ENCODE data around the gene AZI2.

- TF ChIP-seq CTCF (IDR thresholded peaks at IDR 0.05) (no peak), POLR2A (IDR thresholded peaks at IDR 0.05) (no peak)
These were observed 48.9 kb downstream of the AZI2 start for GRCh38 chr3:28299705-28300104.

Data from testis (tissue), 2 donors.